PFSK-1 (cell line): ENCODE measurements around the gene ISM1.

ENCODE experiments used
- FOXP2 ChIP-seq: optimal IDR thresholded peaks from 2 replicates; pipeline ENCODE3; 2011; ENCODE audit warnings: borderline replicate concordance, control low read depth, inconsistent platforms; ENCODE audit not compliant: insufficient read depth; ENCODE audit errors: extremely low read length, extremely low read depth
- POLR2AphosphoS5 ChIP-seq: IDR thresholded peaks from 2 replicates; pipeline ENCODE4 v1.6.1; 2012; ENCODE audit warnings: low read depth, mild to moderate bottlenecking, control low read depth, low read length, moderate library complexity
- SIN3A ChIP-seq: IDR thresholded peaks from 2 replicates; pipeline ENCODE4 v1.6.1; 2012; ENCODE audit warnings: mild to moderate bottlenecking, low read length, moderate library complexity, borderline replicate concordance; ENCODE audit not compliant: insufficient read depth
- TAF1 ChIP-seq: IDR thresholded peaks from 2 replicates; pipeline ENCODE4 v1.6.1; 2012; ENCODE audit warnings: low read length, control low read depth, borderline replicate concordance; ENCODE audit not compliant: insufficient read depth
- TF ChIP-seq, protein P1 (sequence below), 2 experiments: IDR thresholded peaks; 2 replicates each; pipeline versions ENCODE4 v1.6.1 to v1.8.0; 2011 to 2012; ENCODE audit warnings: low read depth in 2 of 2, low read length in 2 of 2, control low read depth in 1 of 2, inconsistent platforms in 1 of 2, mild to moderate bottlenecking in 1 of 2, moderate library complexity in 1 of 2; ENCODE audit not compliant: insufficient read depth in 1 of 2

Gene ISM1

GRCh38 chr20:13226367-13226766, 5.3 kb downstream of the ISM1 start:
- TF ChIP-seq TAF1 (no peak), POLR2AphosphoS5 (no peak), SIN3A (no peak), FOXP2 (no peak)
- TF ChIP-seq, protein P1, sequence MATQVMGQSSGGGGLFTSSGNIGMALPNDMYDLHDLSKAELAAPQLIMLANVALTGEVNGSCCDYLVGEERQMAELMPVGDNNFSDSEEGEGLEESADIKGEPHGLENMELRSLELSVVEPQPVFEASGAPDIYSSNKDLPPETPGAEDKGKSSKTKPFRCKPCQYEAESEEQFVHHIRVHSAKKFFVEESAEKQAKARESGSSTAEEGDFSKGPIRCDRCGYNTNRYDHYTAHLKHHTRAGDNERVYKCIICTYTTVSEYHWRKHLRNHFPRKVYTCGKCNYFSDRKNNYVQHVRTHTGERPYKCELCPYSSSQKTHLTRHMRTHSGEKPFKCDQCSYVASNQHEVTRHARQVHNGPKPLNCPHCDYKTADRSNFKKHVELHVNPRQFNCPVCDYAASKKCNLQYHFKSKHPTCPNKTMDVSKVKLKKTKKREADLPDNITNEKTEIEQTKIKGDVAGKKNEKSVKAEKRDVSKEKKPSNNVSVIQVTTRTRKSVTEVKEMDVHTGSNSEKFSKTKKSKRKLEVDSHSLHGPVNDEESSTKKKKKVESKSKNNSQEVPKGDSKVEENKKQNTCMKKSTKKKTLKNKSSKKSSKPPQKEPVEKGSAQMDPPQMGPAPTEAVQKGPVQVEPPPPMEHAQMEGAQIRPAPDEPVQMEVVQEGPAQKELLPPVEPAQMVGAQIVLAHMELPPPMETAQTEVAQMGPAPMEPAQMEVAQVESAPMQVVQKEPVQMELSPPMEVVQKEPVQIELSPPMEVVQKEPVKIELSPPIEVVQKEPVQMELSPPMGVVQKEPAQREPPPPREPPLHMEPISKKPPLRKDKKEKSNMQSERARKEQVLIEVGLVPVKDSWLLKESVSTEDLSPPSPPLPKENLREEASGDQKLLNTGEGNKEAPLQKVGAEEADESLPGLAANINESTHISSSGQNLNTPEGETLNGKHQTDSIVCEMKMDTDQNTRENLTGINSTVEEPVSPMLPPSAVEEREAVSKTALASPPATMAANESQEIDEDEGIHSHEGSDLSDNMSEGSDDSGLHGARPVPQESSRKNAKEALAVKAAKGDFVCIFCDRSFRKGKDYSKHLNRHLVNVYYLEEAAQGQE (IDR thresholded peaks at IDR 0.05; ENCODE audit: insufficient read depth in 1 of 2, low read depth in 2 of 2, low read length in 2 of 2): no peak

DNA sequence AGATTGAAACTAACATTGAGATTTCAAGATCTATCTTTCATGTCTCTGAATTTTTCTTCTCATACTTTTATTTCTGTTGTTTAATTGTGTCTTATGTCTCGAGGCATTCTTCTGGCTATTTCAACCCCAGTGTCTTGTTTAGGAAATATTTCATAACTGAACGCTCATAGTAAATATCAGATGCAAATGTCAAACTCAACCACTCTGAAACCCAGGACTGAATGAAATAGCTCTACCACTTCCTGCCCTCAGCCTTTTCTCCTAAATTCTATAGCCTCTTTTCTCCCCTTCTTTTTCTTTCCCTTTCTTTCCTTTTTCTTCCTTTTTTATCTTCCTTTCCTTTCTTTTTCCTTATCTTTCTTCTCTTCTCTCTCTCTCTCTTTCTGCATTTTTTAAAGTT, 7.7 kb downstream of the ISM1 start:
- TF ChIP-seq, protein P1 (IDR thresholded peaks at IDR 0.05; ENCODE audit: insufficient read depth in 1 of 2, low read depth in 2 of 2, low read length in 2 of 2): no peak
- no peak for TF ChIP-seq TAF1
- no peak for TF ChIP-seq FOXP2
- no peak for TF ChIP-seq SIN3A
- no peak for TF ChIP-seq POLR2AphosphoS5

- TF ChIP-seq, protein P1 (IDR thresholded peaks at IDR 0.05; ENCODE audit: insufficient read depth in 1 of 2, low read depth in 2 of 2, low read length in 2 of 2): no peak
- TF ChIP-seq TAF1 (no peak), FOXP2 (no peak), SIN3A (no peak), POLR2AphosphoS5 (no peak)
Measured at GRCh38 chr20:13229538-13229937, 8.5 kb downstream of the ISM1 start.

- TF ChIP-seq POLR2AphosphoS5: no peak
Measured at GRCh38 chr20:13231031-13231752, 10.1 kb downstream of the ISM1 start.

DNA sequence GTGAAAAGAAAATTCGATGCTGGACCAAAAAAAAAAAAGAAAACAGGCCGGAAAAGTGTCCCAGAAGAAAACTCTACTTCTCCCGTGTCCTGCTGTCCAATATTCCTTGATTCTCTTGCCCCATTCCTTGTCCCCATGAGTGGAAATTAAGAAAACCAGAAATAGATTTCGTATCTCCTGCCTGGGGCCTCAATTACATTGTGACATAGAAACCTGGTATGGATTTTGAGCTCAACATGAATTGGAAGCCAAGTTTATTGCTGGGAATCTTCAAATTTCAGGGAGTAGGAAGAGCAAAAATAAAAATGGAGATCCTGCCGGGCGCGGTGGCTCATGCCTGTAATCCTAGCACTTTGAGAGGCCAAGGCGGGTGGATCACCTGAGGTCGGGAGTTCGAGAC, 11.9 kb downstream of the ISM1 start:
- TF ChIP-seq, protein P1 (IDR thresholded peaks at IDR 0.05; ENCODE audit: insufficient read depth in 1 of 2, low read depth in 2 of 2, low read length in 2 of 2): no peak
- TF ChIP-seq FOXP2 (no peak), SIN3A (no peak), POLR2AphosphoS5 (no peak), TAF1 (no peak)
